ENCODE data around the gene CHEK2. TPM values are rescaled to one million over a fixed set of nuclear protein-coding genes. Genes with fewer than 3 reads are reported as not detected.
"Not testable (repeated sequence)": the region's sequence is repeated elsewhere in the genome, so short reads cannot be mapped to it uniquely, and the experiment has no call there.

The CHEK2 gene
- total RNA-seq, result 6.6 and 10.9 TPM in 2 replicates
- 5.3 TPM for polyA plus RNA-seq (2012)

DNA sequence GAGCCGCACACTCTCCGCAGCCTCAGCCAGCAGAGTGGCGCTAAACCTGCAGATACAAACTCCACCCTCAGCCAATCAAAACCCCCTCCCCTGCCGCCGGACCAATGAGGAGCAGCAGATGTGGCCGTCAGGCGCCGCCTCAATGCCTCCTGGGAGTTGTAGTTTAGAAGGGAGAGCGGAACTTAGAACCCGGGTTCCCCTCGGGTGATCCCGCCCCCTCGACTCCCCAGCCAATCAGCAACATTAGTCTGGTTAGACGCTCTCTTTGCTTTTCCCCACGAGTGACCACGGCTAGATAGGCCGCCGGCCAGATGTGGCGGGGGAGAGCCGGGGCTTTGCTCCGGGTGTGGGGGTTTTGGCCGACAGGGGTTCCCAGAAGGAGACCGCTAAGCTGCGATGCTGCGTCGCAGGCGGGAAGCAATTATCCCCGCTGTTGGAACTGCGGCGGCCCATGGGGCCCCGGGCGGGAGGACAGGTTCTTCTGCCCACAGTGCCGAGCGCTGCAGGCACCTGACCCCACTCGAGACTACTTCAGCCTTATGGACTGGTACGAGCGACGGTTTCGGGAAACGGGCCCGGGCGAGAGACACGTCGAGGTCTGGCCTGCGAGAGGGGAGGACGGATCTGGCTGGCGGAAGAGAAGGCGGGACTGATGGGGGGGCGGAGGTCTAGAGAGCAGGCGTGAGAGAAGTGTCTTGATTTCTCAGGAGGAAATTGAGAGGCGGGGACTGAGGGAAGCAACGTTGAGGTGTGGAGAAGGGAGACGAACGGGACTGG, at the start of gene CHEK2, which contains the start of gene HSCB:
TSS of gene CHEK2 (minus strand) at position 36 of the 777 bp plus-strand sequence. CDS start 7,099 bp downstream, outside the sequence.
TSS of gene HSCB (plus strand) at position 255 of the 777 bp plus-strand sequence. CDS start at position 312, 57 bp downstream.
- peak; percentile 99 for DNase-seq (ENCODE audit: low read depth)

DNA sequence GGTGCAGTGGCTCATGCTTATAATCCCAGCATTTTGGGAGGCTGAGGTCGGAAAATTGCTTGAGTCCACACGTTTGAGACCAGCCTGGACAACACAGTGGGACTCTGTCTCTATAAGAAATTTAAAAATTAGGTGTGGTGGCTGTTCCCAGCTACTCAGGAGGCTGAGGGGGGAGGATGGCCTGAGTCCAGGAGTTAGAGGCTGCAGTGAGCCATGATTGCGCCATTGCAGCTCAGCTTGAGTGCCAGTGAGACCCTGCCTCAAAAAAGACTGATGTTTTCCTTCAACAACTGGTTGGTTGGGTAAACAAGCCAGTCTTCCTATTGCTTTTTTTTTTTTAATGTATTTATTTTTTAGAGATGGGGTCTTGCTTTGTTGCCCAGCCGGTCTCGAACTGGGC, 49.5 kb upstream of the CHEK2 start:
- no peak for DNase-seq (ENCODE audit: low read depth)

DNA sequence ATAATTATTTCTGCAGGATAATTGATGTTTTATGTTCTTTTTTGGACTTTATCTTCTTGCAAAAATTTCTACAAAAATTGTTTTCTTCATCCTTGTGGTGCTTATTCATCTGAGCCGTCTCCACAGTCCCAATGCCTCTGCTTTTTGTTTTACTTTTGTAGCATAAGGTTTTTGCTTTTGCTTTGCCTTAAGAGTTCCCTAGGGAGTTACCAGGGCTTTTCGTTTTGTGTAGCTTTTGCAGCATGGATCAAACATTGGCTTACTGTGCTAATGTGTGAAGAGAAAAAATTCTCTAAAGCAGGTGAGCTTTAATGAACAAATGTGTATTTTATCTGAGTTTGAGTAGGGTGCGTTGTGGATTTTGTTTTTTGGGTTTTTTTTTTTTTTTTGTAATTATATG, 47.0 kb upstream of the CHEK2 start:
- DNase-seq (ENCODE audit: low read depth), result no peak

DNA sequence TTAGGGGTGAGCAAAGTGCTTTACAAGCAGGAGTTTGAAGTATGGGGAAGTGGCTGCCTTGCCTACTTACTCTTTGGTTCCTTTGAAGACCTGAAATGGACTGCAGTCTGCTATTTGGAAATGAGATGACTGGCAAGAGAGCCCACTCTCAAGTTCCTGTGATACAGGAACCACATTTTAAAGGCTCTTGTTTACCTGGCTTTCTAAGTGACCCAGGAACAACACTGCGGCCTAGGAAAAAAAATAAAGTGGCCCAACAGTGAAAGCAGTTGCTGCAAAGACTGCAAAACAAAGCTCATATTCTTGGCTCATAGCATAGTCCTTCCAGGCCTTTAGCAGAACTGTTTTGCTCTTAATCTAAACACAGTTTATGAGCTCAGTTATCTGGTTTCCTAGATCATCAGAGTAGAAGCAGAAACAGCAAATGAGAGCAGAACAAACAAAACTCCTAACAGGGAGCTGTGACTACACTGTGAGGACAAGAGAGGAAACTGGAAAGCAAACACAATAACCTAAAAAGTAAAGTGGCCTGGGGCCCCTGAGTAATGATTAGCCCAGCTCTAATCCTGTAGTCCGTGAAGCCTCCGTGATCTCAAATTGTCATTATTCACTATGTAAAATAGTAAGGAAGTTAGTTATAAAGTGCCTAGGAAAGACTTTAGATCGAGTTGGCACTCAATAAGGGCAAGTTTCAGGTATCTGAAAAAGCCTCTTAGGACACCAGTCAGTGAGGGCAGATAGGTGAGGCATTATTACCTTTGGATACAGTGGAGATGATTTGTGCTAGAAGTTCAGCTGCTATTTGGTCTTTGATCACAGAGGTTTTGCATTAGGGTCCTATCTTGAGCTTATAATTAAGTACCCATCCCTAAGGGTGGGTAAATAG, 42.4 kb upstream of the CHEK2 start:
- no peak for DNase-seq (ENCODE audit: low read depth)

DNA sequence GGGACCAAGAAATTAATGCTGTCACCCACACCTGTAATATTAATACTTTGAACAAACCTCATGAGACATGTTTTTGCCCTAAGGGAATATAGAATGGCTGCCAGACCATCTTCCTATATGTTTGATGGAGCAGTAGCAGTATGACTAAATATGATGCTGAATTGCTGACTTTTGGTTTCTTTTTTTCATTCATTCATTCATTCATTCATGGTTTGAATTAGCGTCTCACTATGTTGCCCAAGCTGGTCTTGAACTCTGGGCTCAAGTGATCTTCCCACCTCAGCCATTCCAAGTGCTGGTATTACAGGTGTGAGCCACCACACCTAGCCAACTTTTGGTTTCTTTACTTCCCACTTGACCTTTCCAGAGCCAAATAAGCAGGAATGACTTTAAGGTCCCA, 38.7 kb upstream of the CHEK2 start:
- DNase-seq (ENCODE audit: low read depth), result no peak

DNA sequence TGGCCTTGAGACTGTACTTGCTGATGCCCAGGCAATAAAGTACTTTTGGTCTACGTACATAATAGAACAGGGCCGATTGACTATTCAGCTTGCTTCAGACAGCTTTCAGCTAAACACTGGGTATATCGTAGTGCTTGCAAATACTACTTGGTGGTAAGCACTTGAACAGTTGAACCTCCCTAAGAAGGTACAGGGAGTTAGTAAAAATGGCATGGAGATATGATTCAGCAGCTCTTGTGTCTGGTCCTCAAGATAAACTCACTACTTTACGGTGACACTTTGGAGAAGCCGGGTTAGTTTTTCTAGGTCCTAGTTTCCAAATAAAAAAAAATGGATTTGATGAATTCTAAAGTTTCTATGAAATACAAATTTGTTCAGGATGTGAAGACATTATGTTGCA, 38.2 kb upstream of the CHEK2 start:
- DNase-seq (ENCODE audit: low read depth), result no peak

DNA sequence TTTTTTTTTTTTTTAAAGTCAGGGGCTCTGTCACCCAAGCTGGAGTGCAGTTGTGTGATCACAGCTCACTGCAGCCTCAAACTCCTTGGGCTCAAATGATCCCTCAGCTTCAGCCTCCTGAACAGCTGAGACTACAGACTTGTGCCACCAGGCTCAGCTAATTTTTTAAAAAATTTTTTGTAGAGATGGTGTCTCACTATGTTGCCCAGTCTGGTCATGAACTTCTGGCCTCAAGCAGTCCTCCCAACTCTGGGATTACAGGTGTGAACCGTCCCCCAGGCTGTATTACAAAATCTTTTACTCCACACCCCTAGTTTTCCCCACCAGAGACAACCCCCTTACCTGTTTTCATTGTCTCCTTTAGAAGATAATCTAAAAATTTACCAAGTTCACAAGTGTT, 32.8 kb upstream of the CHEK2 start:
- DNase-seq (ENCODE audit: low read depth), result no peak

DNA sequence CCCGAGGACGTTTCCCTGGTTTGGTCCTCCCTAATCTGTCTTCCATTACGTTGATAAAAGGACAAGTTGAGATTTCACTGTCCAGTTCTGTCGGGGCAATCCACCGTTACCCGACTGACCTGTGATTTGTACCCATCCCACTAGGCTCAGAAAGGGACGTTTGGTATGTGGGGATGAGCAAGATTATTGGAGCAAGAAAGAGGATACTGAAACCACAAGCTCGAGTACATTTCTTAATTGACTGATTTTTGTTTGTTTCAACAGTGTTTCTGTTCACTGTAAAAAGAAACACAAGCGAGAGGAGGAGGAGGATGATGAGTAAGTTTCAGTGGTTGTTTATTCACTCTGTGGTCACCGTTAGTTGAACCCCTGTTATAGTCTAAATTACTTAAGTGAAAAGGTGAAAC, 31.8 kb upstream of the CHEK2 start:
- DNase-seq (ENCODE audit: low read depth), result no peak

DNA sequence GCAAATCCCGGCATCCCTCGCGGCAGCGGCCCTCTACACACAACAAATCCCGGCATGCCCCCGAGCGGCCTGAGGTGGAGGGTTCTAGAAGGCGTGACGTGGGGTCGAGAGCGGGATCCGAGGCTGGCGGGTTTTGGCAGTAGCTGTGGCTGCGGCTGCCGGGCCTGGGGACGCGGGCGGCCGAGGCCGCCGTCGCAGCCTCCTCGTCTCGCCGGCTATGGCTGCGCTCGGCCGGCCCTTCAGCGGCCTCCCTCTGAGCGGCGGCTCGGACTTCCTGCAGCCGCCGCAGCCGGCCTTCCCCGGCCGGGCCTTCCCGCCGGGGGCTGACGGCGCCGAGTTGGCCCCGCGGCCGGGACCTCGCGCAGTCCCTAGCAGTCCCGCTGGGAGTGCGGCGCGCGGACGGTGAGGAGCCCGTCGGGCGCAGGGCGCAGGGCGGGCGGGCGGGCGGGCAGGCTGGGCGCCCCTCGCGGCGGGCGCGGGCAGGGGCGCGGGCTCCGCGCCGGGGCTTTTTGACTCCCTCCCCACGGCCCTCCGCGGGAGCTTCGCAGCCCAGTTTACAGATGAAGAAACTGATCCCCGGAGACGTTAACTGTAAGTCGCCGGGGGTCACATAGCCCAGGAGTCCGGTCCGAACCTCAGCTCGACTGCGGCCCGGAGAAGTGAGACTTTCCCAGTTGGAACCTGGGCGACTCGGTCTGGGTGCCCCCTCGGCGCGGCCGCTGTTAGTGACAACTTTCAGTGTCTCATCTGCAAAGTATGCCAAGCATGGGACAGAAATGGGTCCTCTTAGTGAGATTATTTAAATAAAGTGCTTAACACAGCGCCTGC, 31.2 kb upstream of the CHEK2 start, which contains the start of gene CCDC117:
TSS of gene CCDC117 (plus strand) at position 63 of the 828 bp plus-strand sequence. CDS start at position 218, 155 bp downstream.
- peak; percentile 97 for DNase-seq (ENCODE audit: low read depth)

DNA sequence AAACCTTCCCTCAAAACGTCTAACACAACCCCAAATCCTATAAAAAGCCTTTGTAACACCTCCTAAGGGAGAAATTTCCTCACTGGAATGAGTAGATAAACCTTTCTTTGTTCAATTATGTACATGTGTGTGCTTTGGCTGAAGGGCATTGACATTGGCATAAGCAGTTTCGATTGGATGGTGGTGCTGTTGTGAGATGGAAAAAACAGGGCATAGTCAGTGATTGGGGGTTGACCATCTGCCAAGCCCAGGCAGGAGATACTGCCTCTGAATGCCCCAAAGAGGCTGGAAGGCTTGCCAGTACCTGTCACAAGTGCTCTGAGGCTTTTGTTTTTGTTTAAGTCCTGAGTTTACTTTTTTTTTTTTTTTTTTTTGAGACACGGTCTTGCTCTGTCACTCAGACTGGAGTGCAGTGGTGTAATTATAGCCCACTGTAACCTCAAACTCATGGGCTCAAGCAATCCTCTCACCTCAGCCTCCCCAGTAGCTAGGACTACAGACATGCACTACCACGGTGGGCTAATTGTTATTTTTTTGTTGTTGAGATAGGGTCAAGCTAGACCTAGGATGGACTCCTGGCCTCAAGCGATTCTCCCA, 29.7 kb upstream of the CHEK2 start:
- DNase-seq (ENCODE audit: low read depth), result no peak

DNA sequence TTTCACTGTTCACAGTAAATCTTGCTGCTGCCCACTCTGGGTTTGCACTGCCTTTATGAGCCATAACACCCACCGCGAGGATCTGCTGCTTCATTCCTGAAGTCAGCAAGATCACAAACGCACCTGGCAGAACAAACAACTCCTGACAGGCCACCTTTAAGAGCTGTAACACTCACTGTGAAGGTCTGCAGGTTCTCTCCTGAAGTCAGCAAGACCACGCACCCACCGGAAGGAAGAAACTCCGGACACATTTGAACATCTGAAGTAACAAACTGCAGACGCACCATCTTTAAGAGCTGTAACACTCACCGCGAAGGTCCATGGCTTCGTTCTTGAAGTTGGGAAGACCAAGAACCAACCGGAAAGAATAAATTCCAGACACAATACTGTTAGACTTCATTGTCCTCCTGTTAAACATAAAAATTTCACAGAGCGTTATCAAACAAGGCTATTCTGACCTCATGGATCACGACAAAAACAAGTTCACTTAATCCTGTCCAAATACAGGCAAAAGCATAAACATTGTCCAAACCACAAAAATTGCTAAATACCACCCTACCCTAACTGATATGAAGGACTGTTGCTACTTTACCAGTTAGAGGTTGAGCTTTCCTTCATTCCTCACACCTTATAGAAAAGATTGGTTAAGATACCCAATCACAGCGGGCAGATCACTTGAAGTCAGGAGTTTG, 27.9 kb upstream of the CHEK2 start:
- no peak for DNase-seq (ENCODE audit: low read depth)

DNA sequence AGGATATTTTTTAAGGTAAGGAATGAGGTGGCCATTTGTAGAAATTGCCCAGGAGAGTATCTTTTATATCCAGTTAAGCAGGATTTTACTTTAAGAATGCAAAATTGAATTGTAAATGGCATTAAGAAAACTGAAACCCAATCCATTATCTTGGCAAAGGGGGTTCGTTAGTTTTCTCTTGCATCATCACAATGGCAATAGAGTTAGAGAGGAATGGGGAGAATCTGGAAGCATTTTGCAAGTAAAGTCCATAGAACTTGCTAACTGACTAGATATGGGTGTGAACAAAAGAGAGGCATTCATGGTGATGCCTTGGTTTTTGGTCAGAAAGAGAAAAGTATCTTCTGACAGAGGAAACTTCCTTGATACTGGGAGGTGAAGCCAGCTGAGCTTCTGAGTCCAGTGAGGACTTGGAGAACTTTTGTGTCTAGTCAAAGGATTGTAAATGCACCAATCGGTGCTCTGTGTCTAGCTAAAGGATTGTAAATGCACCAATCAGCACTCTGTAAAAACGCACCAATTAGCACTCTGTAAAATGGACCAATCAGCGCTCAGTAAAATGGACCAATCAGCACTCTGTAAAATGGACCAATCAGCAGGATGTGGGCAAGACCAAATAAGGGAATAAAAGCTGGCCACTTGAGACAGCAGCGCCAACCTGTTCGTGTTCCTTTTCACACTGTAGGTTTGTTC, 27.2 kb upstream of the CHEK2 start:
- DNase-seq (ENCODE audit: low read depth), result no peak

DNA sequence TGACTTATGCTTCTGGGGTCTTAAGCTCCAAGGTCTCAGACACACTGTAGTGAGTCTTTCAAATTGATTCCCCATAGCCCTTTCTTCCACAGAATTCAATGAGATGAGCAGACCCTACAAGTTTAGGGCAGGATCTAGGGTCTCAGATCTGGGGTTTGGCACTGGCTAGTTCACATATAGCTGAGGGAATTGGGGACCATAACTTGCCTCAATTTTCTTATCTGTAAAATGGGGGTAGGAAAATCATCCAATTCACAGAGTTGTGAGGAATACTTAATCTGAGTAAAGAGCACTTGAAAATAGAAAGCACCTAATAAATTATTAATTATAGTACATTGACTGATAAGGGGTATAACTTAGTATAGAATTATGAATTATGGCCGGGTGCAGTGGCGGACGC, 25.0 kb upstream of the CHEK2 start:
- DNase-seq (ENCODE audit: low read depth), result no peak

DNA sequence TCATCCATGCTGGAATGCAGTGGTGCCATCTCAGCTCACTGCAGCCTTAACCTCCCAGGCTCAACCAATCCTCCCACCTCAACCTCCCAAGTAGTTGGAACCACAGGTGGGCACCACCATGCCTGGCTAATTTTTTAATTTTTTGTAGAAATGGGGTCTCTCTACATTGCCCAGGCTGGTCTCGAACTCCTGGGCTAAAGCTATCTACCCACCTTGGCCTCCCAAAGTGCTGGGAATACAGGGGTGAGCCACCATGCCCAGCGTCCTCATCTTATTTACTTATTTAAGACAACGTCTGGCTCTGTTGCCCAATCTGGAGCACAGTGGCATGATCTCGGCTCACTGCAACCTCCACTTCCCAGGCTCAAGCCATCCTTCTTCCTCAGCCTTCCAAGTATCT, 20.4 kb upstream of the CHEK2 start:
- not testable (repeated sequence) for DNase-seq (ENCODE audit: low read depth)

DNA sequence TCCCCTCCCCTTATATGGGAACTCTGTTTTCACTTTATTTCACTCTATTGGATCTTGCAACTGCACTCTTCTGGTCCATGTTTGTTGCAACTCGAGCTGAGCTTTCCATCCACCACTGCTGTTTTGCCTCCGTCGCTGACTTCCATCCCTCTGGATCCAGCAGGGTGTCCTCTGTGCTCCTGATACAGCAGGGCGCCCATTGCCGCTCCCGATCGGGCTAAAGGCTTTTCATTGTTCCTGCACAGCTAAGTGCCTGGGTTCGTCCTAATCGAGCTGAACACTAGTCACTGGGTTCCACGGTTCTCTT, 19.8 kb upstream of the CHEK2 start:
- no peak for DNase-seq (ENCODE audit: low read depth)

DNA sequence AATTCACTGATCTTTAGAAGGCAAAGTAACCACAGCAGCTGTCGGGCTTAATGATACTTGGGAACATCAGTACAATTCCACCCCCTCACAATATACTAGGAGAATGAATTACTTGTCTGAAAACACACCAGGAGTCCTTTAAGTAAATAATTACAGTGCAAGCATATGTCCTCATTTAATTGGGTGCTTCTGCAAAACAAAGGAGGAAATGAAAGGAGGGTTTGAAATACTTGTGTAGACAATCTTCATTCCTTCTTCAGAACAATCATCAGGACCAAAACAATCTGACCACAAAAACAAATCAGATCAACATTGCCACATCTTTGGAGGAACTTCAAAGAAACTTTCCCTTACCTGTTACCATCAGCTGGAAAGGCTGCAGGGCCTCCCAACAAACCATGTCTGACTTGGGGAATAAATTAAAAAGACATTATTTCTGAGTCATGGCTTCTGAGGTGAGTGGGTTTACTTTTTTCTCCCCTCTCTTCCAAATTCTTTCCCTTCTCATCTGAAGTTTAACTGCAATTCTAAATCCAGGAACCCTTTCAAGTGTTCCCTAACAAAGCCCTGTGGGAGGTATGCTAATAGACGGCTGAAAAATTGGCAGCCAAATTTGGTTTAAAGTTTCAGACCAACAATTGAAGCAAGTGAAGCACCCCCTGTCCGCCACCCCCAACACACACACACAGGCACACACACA, 18.4 kb upstream of the CHEK2 start:
- peak; percentile 43 for DNase-seq (ENCODE audit: low read depth)

DNA sequence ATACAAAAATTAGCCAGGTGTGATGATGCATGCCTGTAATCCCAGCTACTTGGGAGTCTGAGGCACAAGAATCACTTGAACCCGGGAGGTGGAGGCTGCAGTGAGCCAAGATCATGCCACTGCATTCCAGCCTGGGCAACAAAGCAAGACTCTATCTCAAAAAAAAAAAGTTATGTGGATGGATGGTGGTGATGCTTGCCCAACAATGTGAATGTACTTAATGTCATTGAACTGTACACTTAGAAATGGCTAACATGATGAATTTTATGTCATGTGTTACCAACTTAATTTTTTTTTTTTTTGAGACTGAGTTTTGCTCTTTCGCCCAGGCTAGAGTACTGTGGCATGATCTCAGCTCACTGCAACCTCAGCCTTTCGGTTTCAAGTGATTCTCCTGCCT, 12.9 kb upstream of the CHEK2 start:
- not testable (repeated sequence) for DNase-seq (ENCODE audit: low read depth)

DNA sequence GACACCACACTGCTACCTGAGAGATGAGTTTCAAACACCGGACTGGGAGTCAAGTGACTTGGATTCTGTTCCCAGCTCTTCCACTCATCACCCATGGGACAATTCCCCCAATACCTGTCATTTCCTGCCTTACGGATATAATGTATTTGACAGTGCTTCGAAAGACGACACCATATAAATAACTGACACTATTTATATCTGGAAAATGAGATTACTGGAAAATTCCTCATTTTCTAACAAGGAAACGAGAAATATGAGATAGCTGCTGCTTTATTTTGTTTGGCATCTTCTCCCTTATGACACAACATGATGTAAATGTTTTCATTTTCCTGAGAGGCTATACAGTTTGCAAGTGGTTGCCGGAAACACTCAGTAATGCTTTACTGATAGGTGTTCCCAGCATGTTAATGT, 8.9 kb upstream of the CHEK2 start:
- no peak for DNase-seq (ENCODE audit: low read depth)

DNA sequence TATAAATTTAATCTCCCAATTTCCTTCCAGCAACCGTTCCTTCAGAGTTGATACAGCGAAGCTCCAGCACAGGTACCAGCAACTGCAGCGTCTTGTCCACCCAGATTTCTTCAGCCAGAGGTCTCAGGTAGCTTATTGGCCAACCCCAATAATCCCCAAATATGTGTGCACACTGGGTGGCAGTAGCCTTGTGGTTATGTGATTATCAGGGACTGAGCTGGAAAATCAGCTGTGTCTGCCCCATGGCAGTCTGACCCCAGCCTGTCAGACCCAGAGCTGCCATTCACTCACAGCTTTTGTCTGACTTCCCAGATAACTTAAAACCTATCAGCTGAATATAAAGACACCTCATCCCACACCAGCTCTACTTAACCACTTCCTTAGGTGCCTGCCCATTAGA, 2.2 kb upstream of the CHEK2 start:
- DNase-seq (ENCODE audit: low read depth), result no peak
